GM19035 (cell line): ENCODE results near the gene LDB3.

Experiments used
- ATAC-seq: cut with Tn5 transposase; IDR thresholded peaks from one replicate; pipeline ENCODE4 v1.9.1; 2021; ENCODE audit not compliant: unreplicated experiment

The LDB3 gene

DNA sequence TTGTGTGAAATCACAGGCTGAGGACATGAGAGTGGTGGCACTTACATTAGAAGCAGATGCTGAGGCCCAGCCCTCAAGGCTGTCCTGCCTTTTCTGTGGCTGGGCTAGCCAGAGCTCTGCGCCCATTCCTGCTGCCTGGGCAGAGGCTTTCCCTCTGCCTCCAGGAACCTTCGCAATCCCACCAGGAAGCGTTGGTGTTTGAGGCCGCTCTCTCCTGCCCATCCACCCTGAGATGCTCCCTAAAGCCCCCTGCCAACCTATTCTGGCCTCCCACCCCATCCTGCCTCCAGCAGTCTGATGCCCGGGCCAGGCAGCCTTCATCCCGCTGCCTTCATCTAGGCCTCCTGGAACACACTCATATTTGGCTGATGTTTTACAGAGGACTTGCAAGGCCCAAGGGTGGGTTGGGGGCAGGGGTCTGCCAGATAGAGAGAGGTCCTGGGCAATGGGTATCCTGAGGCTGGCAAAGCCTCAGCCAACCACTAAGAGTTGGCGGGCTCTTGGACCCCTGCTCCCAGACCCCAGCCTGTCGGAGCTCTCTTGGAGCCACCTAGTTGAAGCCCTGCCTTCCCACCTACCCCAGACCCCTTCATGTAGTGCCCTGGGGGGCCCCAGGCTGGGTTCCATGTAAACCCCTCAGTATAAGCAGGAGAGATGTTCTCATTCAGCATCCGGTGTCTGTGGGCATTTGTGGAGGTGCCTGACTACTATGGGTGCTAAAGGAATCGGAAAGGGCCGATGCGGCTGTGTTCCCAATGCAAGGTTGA lies 32.7 kb downstream of the LDB3 start:
- ATAC-seq = no peak

DNA sequence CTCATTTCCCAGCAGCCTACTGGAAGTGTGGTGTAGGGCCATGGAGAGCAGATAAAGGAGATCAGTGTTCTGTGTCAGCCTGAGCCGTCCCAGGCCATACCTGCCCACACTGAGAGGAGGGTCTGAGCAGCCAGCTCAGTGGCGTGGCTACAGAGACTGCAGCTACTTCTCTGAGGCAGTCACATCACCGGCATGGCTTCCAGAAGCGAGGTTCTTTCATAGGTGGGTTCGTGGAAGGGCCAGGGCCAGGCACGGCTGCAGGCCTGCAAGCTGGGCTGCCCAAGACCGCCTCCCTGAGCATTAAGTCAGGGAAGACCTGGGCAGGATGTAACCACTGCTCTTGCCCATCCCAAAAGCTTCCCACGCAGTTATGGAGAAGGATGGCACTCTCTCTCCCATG lies 34.9 kb downstream of the LDB3 start:
- ATAC-seq = no peak

DNA sequence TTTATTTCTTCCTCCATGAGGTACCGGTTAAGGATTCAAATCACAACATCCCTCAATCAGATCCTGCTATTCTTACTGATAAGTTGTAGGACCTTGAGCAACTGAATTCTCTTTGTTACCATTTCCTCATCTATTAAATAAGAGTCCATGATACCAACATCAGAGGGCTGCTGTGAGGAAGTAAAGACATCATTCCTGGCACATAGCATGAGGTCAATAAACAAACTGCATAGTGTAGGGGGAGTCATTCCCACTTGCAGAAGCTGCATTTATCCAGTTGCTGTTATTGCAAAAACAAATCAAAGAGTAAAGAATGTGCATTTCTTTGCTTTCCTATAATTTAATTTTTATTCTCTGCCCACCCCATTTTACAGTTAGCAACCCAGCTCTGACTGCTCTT lies 36.8 kb downstream of the LDB3 start:
- ATAC-seq = no peak

DNA sequence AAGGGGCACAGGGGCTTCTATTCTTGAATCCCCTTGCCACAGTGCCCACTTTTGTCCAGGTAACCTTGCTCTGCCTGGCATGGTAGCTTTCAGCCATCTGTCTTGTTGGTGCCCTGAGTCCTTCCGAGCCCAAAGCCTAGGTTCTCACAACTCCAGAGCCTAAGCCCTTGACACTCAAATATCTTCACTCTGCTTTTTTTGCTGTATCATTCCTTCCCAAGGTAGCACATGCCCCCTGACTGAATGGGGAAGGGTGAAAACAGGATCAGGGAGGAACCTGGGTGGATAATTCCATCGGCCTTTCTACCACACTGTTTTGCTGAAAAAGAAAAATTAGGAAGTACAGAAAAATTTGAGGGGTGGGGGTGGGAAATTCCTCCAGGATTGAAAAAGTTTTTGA lies 37.6 kb downstream of the LDB3 start:
- no peak for ATAC-seq

DNA sequence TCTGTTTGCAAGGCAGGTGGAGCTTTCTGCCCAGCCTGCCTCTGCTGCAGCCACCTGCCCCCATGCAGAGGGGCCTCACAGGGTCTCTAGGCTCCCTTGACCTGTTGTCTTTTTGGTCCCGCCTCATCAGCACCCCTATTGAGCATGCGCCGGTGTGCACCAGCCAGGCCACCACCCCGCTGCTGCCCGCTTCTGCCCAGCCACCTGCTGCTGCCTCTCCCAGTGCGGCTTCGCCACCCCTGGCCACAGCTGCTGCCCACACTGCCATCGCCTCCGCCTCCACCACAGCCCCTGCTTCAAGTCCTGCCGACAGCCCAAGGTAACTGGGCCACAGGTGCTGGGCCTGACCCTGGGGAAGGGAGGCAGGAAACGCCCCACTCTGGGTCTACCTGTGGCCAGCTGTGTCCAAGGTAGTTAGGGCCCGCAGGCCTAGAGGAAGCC lies 38.1 kb downstream of the LDB3 start:
- ATAC-seq = no peak

DNA sequence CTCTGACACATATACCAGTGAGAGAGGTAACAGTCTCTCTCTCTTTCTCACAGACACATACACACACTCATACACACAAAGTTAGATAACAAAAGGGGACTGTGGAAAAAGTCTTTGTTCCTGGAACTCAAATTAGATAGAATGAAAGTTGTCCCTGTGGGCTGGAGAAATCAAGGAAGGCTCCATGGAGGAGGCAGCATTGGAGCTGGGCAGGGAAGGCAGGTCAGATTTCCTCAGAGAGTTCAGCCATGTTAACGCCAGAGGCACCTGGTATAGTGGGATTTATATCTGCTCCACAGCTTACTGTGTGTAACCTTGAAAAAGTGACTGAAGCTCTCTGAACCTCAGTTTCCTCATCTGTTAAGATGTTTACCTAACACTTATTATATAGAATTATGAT lies 38.7 kb downstream of the LDB3 start:
- no peak for ATAC-seq

DNA sequence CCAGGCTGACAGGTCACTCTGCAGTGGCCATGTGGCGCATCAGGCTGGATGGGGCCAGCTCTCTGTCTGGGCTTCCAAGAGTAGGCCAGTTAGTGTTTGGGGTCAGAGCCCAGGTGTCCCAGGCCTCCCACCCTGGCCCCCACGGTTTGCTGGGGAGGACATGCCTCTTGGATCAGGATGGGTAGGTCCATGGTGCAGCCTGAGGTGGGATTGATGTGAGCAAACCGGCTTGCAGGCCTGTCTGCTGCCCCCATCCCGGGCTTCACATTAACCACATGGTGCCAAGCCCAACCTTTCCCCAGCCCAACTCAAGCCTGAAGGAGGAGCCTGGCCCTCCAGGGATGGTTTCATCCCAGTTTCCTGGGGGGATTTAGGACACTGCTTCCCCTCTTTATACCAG lies 39.2 kb downstream of the LDB3 start:
- ATAC-seq = no peak

DNA sequence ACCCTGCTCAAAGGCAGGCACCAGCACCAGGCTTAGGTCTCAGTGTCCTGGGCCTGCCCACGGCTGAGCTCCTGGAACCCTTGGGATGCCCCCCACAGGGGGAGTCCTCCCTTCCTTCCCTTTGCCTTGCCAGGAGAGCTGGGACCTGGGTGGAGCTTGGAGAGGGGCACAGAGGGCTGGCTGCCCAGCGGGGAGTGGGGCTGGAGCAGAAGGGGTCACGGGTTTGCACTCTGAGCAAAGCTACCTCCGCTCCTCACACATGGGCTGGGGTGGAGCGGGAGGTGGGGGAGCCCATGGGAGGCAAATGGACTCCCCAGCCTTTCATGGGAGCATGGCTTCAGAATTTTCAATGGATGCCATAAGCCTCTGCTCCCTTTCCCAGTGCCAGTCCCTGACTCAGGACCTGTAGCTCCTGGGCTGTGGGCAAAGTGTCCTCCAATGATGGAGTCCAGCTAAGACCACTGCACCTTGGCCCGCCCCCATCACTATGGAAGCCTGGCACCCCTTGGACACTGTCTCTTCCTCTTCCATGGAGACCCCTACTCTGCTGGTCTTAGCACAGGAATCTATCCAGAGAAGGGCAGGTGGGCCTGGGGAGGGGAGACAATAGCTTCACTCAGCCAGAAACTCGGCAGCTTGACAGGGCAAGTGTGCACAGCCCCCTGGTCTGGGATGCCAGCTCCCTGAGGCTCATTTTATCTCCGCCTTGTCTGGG lies 39.9 kb downstream of the LDB3 start:
- ATAC-seq = no peak

DNA sequence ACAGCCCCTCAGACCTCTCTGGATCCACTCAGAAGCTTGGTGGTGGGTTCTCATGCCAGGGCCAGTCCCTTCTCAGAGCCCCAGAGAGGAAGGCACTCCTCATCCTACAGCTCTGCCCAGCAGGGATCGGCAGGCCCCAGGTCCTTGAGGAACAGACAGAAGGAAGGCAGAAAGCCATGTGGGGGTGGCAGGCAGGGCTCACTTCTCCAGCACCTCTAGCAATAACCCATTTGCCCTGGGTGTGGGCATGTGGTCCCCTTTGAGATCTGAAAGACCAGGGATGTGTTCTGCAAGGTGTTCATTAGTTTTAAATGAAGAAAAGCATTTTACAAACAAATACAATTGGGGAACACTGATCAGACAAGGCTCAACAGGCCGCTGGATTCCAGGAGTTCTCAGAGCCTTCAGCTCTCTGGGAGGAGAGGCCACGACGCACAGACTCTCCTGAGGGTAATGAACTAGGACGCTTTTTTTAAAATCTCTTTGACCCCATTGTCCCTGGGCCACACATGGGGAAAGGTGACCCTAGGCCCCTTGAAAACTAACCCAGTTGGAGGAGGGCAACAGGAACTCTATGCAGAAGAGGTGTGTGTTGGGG lies 40.6 kb downstream of the LDB3 start:
- no peak for ATAC-seq

DNA sequence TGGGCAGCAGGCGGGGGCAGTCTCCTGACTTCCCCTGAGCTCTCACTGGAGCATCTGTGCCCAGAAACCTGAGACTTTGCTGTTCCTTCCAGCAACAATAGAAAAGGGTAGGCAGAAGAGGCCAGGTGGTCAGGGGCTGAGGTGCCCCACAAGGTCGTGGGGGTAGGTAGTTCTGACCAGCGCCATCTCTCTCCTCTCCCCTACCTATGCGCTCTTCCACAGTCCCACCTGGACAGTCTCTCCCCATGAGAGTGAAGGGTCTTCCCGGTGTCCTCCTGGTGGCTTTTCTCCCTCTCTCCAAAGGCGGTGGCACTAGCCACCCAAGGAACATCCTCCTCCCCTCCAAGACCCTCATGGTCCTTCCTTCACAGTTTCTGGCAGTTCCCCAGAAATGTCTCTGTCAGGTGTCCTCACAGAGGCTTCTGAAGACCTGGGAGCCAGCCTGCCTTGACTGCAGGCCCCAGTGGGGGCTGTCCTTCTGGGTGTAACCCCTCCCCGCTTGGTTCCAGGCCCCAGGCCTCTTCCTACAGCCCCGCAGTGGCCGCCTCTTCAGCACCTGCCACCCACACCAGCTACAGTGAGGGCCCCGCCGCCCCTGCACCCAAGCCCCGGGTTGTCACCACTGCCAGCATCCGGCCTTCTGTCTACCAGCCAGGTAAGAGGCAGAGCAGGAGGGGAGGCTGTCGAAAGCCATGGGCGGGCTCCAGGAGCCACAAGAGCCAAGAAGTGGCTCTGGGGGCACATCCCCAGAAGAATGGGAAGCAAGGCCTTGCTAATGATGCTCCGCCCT lies 41.3 kb downstream of the LDB3 start:
- no peak for ATAC-seq

DNA sequence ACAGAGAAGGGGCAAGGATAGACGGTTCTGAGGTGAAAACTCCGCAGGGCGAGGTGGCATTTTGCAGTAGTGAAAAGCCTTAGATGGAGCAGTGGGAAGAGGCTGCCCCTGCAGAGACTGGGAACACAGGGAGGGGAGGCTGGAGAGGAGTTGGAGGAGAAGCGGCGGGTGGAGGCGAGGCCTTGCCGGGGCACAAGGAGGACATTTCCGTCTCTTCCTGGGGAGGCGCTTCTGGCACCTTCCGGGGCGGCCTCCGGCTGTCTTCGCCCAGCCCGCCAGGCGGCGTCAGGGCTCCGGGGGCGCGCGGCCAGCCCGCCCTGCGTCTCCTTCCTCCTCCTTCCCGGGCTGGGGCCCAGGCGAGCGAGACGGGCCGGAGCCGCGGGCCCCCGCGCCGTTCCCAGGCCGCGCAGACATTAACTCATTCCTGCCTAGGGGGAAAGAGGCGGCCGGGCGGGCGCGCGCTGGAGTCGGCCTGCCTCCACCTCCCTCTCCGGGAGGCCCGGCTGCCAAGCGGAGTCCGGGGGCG lies 42.7 kb downstream of the LDB3 start:
- ATAC-seq = peak; percentile 85

DNA sequence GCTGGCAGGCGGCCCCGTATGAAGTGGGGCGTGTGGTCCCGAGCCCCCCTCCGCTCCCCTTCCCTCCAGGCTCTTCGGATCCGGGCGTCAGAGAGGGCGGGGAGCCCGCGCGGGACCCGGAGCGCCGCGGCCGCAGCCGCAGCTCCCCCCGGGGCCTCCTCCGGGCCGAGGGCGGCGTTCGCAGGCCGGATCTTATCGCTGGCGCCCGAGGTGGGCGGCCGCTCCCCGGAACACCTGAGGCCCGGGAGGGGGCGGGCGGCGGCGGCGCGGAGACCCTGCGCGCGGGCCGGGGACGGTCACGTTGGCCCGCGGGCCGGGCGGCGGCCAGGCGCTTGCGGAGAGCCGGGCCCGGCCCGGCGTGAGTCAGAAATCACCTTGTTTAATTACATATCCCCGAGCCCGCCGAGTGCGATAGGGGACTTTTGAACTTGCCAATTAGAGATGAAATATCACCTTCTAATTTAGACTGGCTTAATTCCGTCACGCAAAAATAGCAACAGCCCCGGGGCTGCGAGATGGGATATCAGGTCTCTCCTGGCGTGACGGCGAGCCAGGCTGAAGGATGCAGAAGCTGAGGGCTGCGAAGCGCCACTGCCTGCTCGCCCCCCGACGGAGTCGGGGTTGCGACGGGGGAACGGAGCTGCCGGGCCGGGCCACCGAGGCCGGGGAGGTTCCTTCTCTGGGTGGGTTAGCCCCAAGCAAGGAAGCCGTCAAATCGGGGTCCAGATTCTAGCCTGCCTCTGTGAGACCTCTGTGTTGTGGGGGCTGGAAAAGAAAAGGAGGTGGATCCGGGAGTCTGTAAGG lies 43.4 kb downstream of the LDB3 start:
- peak; percentile 55 for ATAC-seq

DNA sequence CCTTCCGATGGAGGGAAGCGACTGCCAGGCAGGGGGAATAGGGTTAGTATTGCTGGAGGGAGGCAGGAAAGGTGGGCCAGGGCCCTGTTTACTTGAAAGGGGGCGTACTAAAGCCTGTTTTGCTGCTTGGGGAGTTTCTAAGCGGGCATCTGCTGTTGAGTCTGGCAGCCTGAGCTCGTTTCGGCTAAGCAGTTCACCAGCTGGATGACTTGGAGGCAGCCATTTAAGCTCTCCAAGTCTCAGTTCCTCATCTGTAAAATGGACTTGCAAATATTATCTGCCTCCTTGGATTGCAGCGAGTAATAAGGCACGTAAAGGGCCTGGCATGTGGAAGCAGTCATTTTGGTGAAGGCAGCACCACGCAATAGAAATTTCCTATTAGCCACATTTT lies 44.0 kb downstream of the LDB3 start:
- ATAC-seq = peak; percentile 22

DNA sequence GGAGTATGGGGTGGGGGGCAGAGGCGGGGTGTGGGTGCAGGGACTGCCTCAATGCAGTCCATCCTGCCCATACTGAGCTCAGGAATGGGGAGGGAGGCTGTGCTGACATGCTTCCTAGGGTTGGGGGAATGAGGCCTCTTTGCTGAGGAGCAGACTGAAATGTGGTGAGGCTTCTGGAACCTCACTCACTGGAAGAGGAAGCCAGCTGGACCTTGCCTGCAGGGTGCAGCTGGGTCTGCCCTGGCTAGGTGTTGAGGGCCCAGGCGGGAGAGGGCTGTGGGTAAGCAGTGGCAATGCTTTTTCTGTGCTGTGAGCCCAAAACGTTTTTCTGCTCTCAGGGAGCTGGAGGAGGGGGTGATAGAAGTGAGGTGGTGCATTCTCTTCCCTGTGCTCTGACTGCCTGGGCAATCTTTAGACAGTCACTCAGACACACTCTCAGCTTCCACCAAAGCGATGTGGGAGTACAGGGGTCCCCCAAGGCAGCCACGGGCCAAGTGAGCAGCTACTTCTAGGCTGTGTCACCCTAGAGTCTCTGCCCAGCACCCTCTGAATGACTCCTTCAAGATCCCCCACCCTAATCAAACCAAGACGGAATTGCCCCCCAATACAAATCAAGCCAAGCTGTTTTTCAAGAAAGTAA lies 47.0 kb downstream of the LDB3 start:
- no peak for ATAC-seq

DNA sequence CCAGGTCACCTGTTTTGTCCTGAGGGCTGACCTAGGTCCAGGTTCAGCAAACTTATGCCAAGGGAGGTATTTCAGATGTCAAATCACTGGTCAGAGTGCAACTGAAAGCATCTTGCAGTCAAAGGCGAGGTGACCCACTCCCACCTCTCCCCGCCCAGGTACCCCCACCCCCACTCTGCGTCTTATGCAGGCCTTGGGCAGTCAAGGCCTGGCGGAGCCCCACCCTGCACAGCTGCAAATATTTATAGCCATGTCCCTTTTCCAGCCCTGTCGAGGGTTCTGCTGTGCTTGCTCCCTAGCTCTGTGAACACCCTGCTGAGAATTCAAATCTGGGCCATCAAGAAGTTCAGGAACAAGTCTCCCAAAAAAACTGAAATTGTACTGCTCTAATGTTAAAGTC lies 47.5 kb downstream of the LDB3 start:
- no peak for ATAC-seq

DNA sequence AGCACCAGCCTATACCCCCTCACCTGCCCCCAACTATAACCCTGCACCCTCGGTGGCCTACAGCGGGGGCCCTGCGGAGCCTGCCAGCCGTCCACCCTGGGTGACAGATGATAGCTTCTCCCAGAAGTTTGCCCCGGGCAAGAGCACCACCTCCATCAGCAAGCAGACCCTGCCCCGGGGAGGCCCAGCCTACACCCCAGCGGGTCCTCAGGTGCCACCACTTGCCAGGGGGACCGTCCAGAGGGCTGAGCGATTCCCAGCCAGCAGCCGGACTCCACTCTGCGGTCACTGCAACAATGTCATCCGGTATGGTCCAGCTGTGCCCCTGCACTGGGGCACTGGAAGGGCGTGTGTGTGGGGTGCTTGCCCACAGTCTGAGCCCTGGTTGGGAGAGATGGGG lies 48.2 kb downstream of the LDB3 start:
- no peak for ATAC-seq

DNA sequence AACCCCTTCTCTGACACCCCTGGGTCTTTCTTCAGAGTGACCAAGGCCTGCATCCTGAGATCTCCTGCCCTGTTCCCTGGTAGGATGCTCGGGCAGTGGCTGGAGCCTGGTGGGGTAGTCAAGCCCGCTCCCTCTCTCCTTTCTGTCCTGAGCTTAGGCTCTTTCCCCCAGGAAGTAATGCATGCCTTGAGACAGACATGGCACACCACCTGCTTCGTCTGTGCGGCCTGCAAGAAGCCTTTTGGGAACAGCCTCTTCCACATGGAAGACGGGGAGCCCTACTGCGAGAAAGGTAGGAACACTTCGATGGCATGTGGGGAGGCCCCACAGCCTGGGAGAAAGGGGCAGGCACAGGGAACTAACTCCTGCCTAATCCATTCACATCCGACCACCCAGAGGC lies 50.2 kb downstream of the LDB3 start:
- no peak for ATAC-seq

DNA sequence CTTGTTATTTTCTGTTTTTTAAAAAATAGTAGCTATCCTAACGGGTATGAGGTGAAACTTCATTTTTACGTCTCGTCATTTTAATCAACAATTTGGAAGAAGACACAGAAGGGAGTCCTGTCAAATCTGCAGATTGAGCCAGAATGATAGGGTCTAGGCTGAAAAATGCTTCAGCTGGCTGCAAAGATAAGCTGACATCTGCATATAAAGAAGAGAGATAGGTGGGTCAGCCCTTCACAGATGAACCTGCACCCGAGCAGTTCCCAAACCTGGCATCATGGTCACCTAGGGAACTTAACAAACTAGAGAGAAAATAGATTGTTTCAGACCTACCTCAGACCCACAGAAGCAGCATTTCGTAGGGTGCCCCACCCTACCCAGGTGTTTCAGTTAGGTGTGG lies 52.9 kb downstream of the LDB3 start:
- ATAC-seq = no peak

DNA sequence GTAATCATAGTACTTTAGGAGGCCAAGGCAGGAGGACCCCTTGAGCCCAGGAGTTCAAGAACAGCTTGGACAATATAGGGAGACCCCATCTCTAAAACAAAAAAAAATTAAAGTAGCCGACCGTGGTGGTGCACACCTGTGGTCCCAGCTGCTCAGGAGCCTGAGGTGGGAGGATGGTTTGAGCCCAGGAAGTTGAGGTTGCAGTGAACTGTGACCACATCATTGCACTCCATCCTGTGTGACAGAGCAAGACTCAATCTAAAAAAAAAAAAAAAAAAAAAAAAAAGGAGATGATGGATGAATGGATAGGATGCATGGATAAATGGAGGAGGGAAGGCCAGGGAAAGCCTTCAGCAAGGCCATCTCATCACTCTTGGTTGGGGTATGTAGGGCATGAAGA lies 54.7 kb downstream of the LDB3 start:
- ATAC-seq = no peak

DNA sequence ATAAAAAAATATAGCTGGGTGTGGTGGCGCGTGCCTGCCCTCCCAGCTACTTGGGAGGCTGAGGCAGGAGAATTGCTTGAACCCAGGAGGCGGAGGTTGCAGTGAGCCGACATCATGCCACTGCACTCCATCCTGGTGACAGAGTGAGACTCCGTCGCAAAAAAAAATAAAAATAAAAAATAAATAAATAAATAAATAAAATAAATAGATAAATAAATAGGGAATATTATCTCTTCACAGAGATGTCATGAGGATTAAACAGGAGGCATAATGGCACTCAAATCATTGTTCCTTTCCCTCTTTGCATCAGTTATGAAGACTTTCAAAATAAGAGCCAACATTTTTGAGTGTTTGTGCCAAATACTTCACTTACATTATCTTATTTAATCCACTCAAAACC lies 56.1 kb downstream of the LDB3 start:
- no peak for ATAC-seq
